Thyroid gland (tissue), 4 donors: ENCODE data around the gene INTS1. TPM values are rescaled to one million over a fixed set of nuclear protein-coding genes. Genes with fewer than 3 reads are reported as not detected.

ENCODE experiments used
- DNase-seq, 2 donors: peaks; one replicate each; pipeline ENCODE4 v3.0.0-alpha.2; 2019
- H3K27ac ChIP-seq, 3 donors: fragments of 200-600 bp; sonication (generic); 1 replicate in 2 of 3; 2 replicates in 1 of 3; pipeline ENCODE4 v1.5.1; 2016 to 2019; ENCODE audit warnings: mild to moderate bottlenecking in 1 of 3, moderate library complexity in 1 of 3
- H3K27me3 ChIP-seq: fragments of 200-600 bp; sonication (generic); one replicate; pipeline ENCODE4 v1.5.1; 2019
- H3K36me3 ChIP-seq, 2 donors: fragments of 200-600 bp; sonication (generic); one replicate each; pipeline ENCODE4 v1.5.1; 2016 to 2019
- H3K4me1 ChIP-seq, 2 donors: fragments of 200-600 bp; sonication (generic); one replicate each; pipeline ENCODE4 v1.5.1; 2017 to 2019
- H3K4me3 ChIP-seq, 3 donors: fragments of 200-600 bp; sonication (generic); replicated peaks in 1 of 3; 1 replicate in 2 of 3; 2 replicates in 1 of 3; pipeline ENCODE4 v1.5.1; 2016; ENCODE audit warnings: mild to moderate bottlenecking in 1 of 3
- H3K9me3 ChIP-seq: fragments of 200-600 bp; sonication (generic); one replicate; pipeline ENCODE4 v1.5.1; 2017
- CTCF ChIP-seq, 6 experiments: fragments of 200-600 bp in 3 of 6; fragments of 450-650 bp in 3 of 6; sonication (generic) in 3 of 6; IDR thresholded peaks; one replicate each; pipeline ENCODE4 v1.5.1; 2016 to 2019; ENCODE audit warnings: antibody characterized with exemption in 6 of 6, mild to moderate bottlenecking in 2 of 6, inconsistent platforms in 1 of 6, moderate library complexity in 1 of 6
- POLR2A ChIP-seq, 2 donors: fragments of 450-650 bp; IDR thresholded peaks; one replicate each; pipeline ENCODE4 v1.6.1; 2017; ENCODE audit warnings: antibody characterized with exemption in 2 of 2, mild to moderate bottlenecking in 2 of 2, moderate library complexity in 1 of 2
- WGBS, 2 donors: methylation state at CpG; one replicate each; pipeline ENCODE4 v1.1.5; 2017; 5-methylcytosine and 5-hydroxymethylcytosine counted together
- intact Hi-C: fragments of 100-400 bp; cut with DNase I; formaldehyde crosslinking; loops from one replicate; pipeline ENCODE4 v1.15.1; 2023
- total RNA-seq, 4 donors: library from RNA; depleted of rRNA; stranded (reverse); fragments of >200 nt; gene quantifications; one replicate each; pipeline ENCODE4 v1.2.3, GENCODE V29; 2016

Gene INTS1
- total RNA-seq, 4 donors from 2014 or later: 34.5 to 72.3 (median 65.5) TPM

DNA sequence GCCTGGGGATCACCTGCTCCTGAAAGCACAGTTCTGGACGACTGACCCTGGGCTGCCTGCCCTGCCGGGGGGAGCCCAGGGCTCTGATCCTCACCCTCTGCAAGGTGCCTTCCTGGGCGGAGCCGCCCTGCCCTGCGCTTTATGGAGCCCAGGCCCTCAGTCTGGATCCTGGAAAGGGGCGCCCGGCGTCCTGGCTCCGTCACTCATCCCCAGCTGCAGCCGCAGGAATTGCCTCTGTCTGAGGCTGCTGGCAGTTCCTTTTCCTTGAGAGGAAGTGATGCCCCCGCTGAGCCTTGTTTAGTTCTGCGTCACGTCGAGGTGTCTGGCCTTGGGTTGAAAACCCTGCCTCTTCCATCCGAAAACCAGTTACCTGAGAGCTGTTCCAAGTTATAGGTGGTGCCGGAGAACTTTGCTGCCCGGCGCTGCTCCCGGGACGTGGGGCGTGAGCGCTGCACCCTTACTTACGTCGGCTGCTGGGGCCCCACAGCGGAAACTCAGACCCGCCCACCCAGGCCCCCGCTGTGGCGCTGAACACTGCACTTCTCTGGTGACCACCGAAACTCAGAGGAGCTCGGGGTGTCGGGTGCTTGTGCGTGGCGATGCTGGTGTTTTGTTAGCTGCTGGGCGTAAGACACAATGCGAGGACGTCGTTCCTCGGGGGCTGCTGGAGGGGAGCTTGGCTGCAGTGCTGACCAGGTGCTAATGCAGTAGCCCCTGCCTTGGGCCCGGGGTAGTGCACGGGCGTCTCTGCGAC, 31.7 kb upstream of the INTS1 start:
- Histone ChIP-seq H3K36me3 (peaks cover 15 to 17% of the 10 kb centered on the region in 2 donors), H3K4me1 (peaks cover 36 to 64% of the 10 kb centered on the region in 2 donors), H3K4me3 (no peak overlapping the region), H3K27ac (peak overlapping the region; percentile 94 to 100 (median 96)), H3K27me3 (no peaks in the 10 kb centered on the region), H3K9me3 (no peaks in the 10 kb centered on the region)
- WGBS, 2 donors: 89 to 93% methylated on average over 30 to 39 of the region's 42 CpGs
- TF ChIP-seq CTCF (IDR thresholded peaks at IDR 0.05) (no peak), POLR2A (IDR thresholded peaks at IDR 0.05) (no peak)
- DNase-seq: peak in 1 of 2 donors; percentile 62
- intact Hi-C loops: no loop called here

- H3K9me3 ChIP-seq: no peaks in the 10 kb centered on the region
- peaks cover 36 to 64% of the 10 kb centered on the region in 2 donors for H3K4me1 ChIP-seq
- no peak for TF ChIP-seq POLR2A (IDR thresholded peaks at IDR 0.05)
- no peak for TF ChIP-seq CTCF (IDR thresholded peaks at IDR 0.05)
- H3K27me3 ChIP-seq: no peaks in the 10 kb centered on the region
- intact Hi-C loops: no loop called here
- peaks cover 7 to 9% of the 10 kb centered on the region in 2 donors for H3K36me3 ChIP-seq
- H3K27ac ChIP-seq: peak overlapping the region; percentile 9 to 96 (median 94)
- no peak for DNase-seq
- 61 to 80% methylated on average over 6 of the region's 6 CpGs for WGBS, 2 donors
- H3K4me3 ChIP-seq: no peak overlapping the region
Measured at GRCh38 chr7:1535100-1535458, 30.9 kb upstream of the INTS1 start.

- Histone ChIP-seq H3K4me1 (peaks cover 36 to 64% of the 10 kb centered on the region in 2 donors), H3K36me3 (peaks cover 1 to 4% of the 10 kb centered on the region in 2 donors), H3K9me3 (no peaks in the 10 kb centered on the region), H3K4me3 (no peak overlapping the region), H3K27me3 (no peaks in the 10 kb centered on the region), H3K27ac (peak overlapping the region in 2 of 3 donors; percentile 95 to 96)
- TF ChIP-seq CTCF (IDR thresholded peaks at IDR 0.05) (no peak), POLR2A (IDR thresholded peaks at IDR 0.05) (no peak)
- DNase-seq: no peak
- intact Hi-C loops: no loop called here
- 91 to 92% methylated on average over 26 to 30 of the region's 30 CpGs for WGBS, 2 donors
Measured at GRCh38 chr7:1534330-1535099, 30.3 kb upstream of the INTS1 start.

DNA sequence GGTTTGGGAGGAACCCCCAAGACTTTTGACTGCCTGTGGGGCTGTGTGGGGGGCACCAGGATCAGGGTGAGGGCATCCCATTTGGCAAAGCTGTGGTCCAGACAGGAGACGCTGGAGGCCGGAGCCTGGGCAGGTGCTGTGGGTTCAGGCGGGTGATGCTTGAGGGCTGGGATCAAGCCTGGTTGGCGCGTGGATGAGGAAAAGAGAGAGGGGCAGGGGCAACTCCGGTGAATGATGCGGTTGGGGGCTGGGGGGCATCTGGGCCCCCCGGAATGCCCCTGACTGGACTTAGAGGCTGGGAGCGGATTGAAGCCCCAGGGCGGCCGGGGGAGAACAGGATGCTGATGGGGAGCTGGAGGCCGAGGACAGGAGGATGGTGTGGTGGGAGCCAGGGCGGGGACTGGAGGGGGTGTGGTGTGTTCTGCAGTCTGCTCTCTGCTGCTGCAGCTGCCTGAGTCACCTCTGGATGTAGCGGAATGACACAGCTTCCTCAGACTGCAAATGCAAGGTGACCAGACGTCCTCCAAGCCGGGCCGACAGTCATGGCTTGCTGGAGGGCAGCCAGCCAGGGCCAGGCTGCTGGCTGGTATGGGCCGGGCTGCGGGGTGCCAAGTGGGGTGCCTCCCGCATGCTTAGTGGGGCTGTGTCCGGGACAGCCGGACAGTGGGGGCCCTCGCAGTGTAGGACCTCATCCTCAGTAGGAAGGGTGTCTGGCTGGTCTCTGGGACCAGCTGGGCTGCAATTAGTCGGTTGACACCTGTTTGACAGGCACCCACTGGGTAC, 29.5 kb upstream of the INTS1 start:
- 64 to 82% methylated on average over 15 to 19 of the region's 24 CpGs for WGBS, 2 donors
- Histone ChIP-seq H3K4me1 (peaks cover 36 to 63% of the 10 kb centered on the region in 2 donors), H3K36me3 (no peaks in the 10 kb centered on the region), H3K4me3 (peak overlapping the region in 1 of 3 donors; percentile 16), H3K27ac (peak overlapping the region; percentile 86 to 96 (median 95)), H3K27me3 (no peaks in the 10 kb centered on the region), H3K9me3 (no peaks in the 10 kb centered on the region)
- no peak for TF ChIP-seq POLR2A (IDR thresholded peaks at IDR 0.05)
- no peak for TF ChIP-seq CTCF (IDR thresholded peaks at IDR 0.05)
- intact Hi-C loops: no loop called here
- peak; percentile 49 to 66 for DNase-seq
